Natural killer cell treated with Interleukin-12 subunit alpha and Interleukin-12 subunit beta and Interleukin-15 and Interleukin-18, amount 100 ng/mL, for 72 hours (primary cell): Measurements from ENCODE around the gene FAM13A. TPM values are rescaled to one million over a fixed set of nuclear protein-coding genes. Genes with fewer than 3 reads are reported as not detected.

Source experiments
- ATAC-seq, 2 donors: fragments of 150-1000 bp; cut with Tn5 transposase in 1 of 2; sonication (Bioruptor Pico), chemical (Tn5 transposase) in 1 of 2; 2 replicates each; pipeline ENCODE4 v1.10.0; 2021
- DNase-seq: peaks from one replicate; pipeline ENCODE4 v3.0.0; 2022; ENCODE audit warnings: low spot score
- H3K27ac Mint-ChIP-seq, 2 donors: 1 replicate in 1 of 2; 2 replicates in 1 of 2; pipeline ENCODE4 v1.8.0; 2022; ENCODE audit warnings: mixed read lengths in 2 of 2, mild to moderate bottlenecking in 1 of 2, moderate library complexity in 1 of 2
- H3K27me3 Mint-ChIP-seq, 2 donors: 1 replicate in 1 of 2; 2 replicates in 1 of 2; pipeline ENCODE4 v1.8.0; 2022; ENCODE audit warnings: mixed read lengths in 2 of 2
- H3K36me3 Mint-ChIP-seq: one replicate; pipeline ENCODE4 v1.8.0; 2022; ENCODE audit warnings: mixed read lengths
- H3K4me1 Mint-ChIP-seq, 2 donors: 1 replicate in 1 of 2; 2 replicates in 1 of 2; pipeline ENCODE4 v1.8.0; 2022; ENCODE audit warnings: low read depth in 2 of 2, mixed read lengths in 2 of 2, mild to moderate bottlenecking in 1 of 2
- H3K4me3 Mint-ChIP-seq: one replicate; pipeline ENCODE4 v1.8.0; 2022; ENCODE audit warnings: mixed read lengths
- H3K9me3 Mint-ChIP-seq: 2 replicates; pipeline ENCODE4 v1.8.0; 2022; ENCODE audit warnings: mixed read lengths
- total RNA-seq, 2 donors: library from RNA; stranded (reverse); gene quantifications; one replicate each; pipeline ENCODE4 v1.2.3, GENCODE V29; 2022

Gene FAM13A
- total RNA-seq, 2 donors from 2014 or later: 0.73 to 2.1 TPM

- Mint-ChIP-seq H3K27me3 (no peaks in the 10 kb centered on the region), H3K36me3 (peaks cover 7% of the 10 kb centered on the region), H3K4me1 (no peaks in the 10 kb centered on the region), H3K9me3 (no peaks in the 10 kb centered on the region), H3K27ac (no peak overlapping the region), H3K4me3 (no peak overlapping the region)
- DNase-seq (no peak), ATAC-seq (no peak)
Measured at GRCh38 chr4:88744609-88745008, 312.4 kb downstream of the FAM13A start.

GRCh38 chr4:88743696-88744095 lies 313.3 kb downstream of the FAM13A start:
- no peak overlapping the region for H3K4me3 Mint-ChIP-seq
- peaks cover 0 to 2% of the 10 kb centered on the region in 2 donors for H3K4me1 Mint-ChIP-seq
- peaks cover 4% of the 10 kb centered on the region for H3K36me3 Mint-ChIP-seq
- no peaks in the 10 kb centered on the region for H3K9me3 Mint-ChIP-seq
- H3K27ac Mint-ChIP-seq: no peak overlapping the region
- ATAC-seq (no peak), DNase-seq (no peak)
- H3K27me3 Mint-ChIP-seq: no peaks in the 10 kb centered on the region

- Mint-ChIP-seq H3K36me3 (no peaks in the 10 kb centered on the region), H3K27me3 (no peaks in the 10 kb centered on the region), H3K4me1 (peaks cover 5 to 10% of the 10 kb centered on the region in 2 donors), H3K4me3 (no peak overlapping the region), H3K9me3 (no peaks in the 10 kb centered on the region), H3K27ac (no peak overlapping the region)
- ATAC-seq (no peak), DNase-seq (no peak)
Measured at GRCh38 chr4:88742561-88742960, 314.4 kb downstream of the FAM13A start.

DNA sequence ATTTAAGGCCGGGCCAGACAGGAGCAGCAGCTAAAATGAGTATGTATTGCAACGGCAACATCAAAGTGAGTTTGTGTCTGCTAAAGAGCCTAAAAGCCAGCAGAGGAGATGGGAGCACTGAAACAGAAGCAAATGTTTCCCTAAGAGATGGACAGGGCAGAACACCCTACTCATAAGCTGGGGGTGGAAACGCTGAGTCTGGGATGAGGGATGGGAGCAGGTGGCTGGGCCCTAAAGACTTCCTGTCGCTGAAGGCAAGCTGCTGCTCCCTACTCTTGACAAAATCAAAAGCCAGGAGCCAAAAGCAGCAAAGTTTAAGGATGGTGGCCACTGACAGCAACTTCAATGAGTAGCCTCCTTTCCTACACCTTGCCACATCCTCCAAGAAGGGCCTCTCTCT lies 318.8 kb downstream of the FAM13A start:
- Mint-ChIP-seq H3K36me3 (no peaks in the 10 kb centered on the region), H3K9me3 (no peaks in the 10 kb centered on the region), H3K4me3 (no peak overlapping the region), H3K4me1 (peaks cover 12 to 15% of the 10 kb centered on the region in 2 donors), H3K27me3 (no peaks in the 10 kb centered on the region), H3K27ac (peak overlapping the region in 1 of 2 donors; percentile 24)
- ATAC-seq (no peak), DNase-seq (no peak)

- Mint-ChIP-seq H3K4me1 (peaks cover 12 to 15% of the 10 kb centered on the region in 2 donors), H3K27me3 (no peaks in the 10 kb centered on the region), H3K4me3 (peak overlapping the region; percentile 35), H3K36me3 (no peaks in the 10 kb centered on the region), H3K27ac (peak overlapping the region in 1 of 2 donors; percentile 24), H3K9me3 (no peaks in the 10 kb centered on the region)
- DNase-seq (no peak), ATAC-seq (peak in 1 of 2 donors; percentile 24)
Measured at GRCh38 chr4:88737307-88737941, 319.6 kb downstream of the FAM13A start.

DNA sequence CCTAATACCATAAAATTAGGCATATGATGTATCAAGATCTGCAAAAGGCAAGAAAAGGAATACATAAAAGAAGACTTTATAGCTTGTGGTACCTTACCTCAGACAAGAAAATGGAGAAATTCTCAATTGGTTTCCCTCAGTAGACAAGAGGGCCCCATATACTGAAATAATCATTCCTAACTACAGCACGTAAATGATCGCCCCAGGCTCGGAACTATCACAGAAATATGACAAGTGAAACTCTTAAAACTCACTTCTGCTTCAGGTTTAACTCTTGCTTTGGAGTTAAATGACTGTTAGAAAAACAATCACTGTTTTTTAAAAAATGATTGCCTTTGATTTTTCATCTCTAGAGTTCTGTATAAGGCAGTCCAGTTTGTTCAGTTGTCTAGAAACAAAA lies 320.7 kb downstream of the FAM13A start:
- H3K4me1 Mint-ChIP-seq: peaks cover 12 to 15% of the 10 kb centered on the region in 2 donors
- no peak for DNase-seq
- H3K27ac Mint-ChIP-seq: no peak overlapping the region
- H3K36me3 Mint-ChIP-seq: no peaks in the 10 kb centered on the region
- no peak overlapping the region for H3K4me3 Mint-ChIP-seq
- H3K27me3 Mint-ChIP-seq: no peaks in the 10 kb centered on the region
- ATAC-seq: no peak
- H3K9me3 Mint-ChIP-seq: no peaks in the 10 kb centered on the region

DNA sequence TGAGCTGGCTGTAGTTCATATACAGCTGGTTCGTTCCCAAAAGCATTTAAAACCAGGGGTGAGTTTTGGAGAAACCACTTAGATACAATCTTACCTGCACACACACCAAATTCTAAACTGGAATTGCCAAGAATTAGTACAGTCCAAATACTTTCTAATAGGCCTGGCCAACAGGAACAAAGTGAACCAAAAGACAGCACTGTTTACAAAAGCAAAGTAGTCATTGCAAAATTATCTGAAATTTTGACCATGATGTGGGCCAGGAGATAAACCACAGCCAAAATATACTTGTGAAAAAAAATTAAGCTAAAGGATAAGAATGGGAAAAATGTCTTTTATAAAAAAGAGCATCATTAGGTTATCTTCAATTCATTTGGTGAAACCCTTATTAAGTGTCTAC lies 321.4 kb downstream of the FAM13A start:
- no peak overlapping the region for H3K4me3 Mint-ChIP-seq
- H3K27me3 Mint-ChIP-seq: no peaks in the 10 kb centered on the region
- DNase-seq: no peak
- H3K9me3 Mint-ChIP-seq: no peaks in the 10 kb centered on the region
- ATAC-seq: no peak
- H3K4me1 Mint-ChIP-seq: peaks cover 12 to 15% of the 10 kb centered on the region in 2 donors
- H3K27ac Mint-ChIP-seq: no peak overlapping the region
- no peaks in the 10 kb centered on the region for H3K36me3 Mint-ChIP-seq

GRCh38 chr4:88734403-88734949 lies 322.5 kb downstream of the FAM13A start:
- no peak for ATAC-seq
- Mint-ChIP-seq H3K27ac (no peak overlapping the region), H3K9me3 (no peaks in the 10 kb centered on the region), H3K27me3 (no peaks in the 10 kb centered on the region), H3K4me1 (peaks cover 12 to 15% of the 10 kb centered on the region in 2 donors), H3K4me3 (no peak overlapping the region), H3K36me3 (no peaks in the 10 kb centered on the region)
- DNase-seq: no peak

GRCh38 chr4:88732714-88733368 lies 324.1 kb downstream of the FAM13A start:
- no peak overlapping the region for H3K27ac Mint-ChIP-seq
- no peak overlapping the region for H3K4me3 Mint-ChIP-seq
- peaks cover 7 to 10% of the 10 kb centered on the region in 2 donors for H3K4me1 Mint-ChIP-seq
- H3K36me3 Mint-ChIP-seq: no peaks in the 10 kb centered on the region
- ATAC-seq: no peak
- no peaks in the 10 kb centered on the region for H3K27me3 Mint-ChIP-seq
- no peaks in the 10 kb centered on the region for H3K9me3 Mint-ChIP-seq
- no peak for DNase-seq

DNA sequence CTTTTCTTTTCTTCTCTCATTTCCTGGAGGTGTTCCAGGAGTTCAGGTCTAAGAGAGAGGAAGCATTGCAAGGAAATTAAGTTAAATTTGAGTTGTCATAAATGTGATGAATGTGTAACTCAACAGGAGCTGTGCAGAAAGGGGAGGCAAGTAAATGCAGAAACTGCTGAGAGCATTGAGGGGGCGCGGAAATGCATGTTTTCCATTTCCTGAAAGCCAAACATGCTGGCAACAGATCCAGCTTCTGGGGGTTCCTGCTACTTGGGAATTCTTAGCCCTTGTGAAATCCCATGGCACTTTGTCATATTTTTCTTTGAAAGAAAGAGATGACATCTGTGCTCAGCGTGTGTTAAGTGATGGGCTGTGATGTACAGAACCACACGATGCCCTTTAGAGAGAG lies 325.6 kb downstream of the FAM13A start:
- no peak for ATAC-seq
- Mint-ChIP-seq H3K9me3 (no peaks in the 10 kb centered on the region), H3K4me1 (no peaks in the 10 kb centered on the region)

GRCh38 chr4:88730811-88731210 lies 326.2 kb downstream of the FAM13A start:
- H3K27me3 Mint-ChIP-seq: no peaks in the 10 kb centered on the region
- H3K4me1 Mint-ChIP-seq: no peaks in the 10 kb centered on the region
- no peaks in the 10 kb centered on the region for H3K36me3 Mint-ChIP-seq
- H3K9me3 Mint-ChIP-seq: no peaks in the 10 kb centered on the region
- no peak overlapping the region for H3K4me3 Mint-ChIP-seq
- DNase-seq: no peak
- no peak for ATAC-seq
- no peak overlapping the region for H3K27ac Mint-ChIP-seq

More for the DNA sequence above, 325.6 kb downstream of the FAM13A start:
- H3K4me3 Mint-ChIP-seq: no peak overlapping the region
- no peaks in the 10 kb centered on the region for H3K36me3 Mint-ChIP-seq
- DNase-seq: no peak
- H3K27ac Mint-ChIP-seq: no peak overlapping the region
- H3K27me3 Mint-ChIP-seq: no peaks in the 10 kb centered on the region

DNA sequence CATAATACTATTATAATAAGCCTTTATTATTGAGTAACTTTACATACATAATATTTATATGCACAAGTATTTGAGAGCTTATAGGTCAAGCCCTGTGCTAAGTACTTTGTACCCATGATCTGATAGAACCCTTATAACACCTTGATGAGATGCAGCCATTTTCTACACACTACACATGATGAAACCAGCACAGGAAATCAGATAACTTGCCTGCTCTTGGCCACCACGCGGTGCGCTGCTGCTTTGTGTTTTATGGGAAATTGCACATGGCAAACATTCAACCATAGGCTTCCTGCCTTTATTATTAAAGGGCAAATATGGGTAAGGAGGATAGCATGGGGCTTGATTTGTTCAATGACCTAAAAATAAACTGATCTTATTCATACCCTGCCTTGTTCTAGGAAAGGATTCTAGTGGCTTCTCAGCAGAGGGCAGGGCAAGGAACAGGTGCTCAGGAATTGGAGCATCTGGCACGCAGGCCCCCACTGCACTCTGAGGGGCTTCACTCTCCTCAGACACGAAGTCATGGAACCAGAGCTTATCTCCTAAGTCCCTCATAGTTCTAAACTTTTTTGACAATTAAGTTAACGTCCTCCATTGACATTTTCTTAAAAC lies 327.7 kb downstream of the FAM13A start:
- no peak overlapping the region for H3K4me3 Mint-ChIP-seq
- no peaks in the 10 kb centered on the region for H3K36me3 Mint-ChIP-seq
- ATAC-seq (no peak), DNase-seq (no peak)
- no peak overlapping the region for H3K27ac Mint-ChIP-seq
- H3K4me1 Mint-ChIP-seq: no peaks in the 10 kb centered on the region
- no peaks in the 10 kb centered on the region for H3K9me3 Mint-ChIP-seq
- H3K27me3 Mint-ChIP-seq: no peaks in the 10 kb centered on the region

DNA sequence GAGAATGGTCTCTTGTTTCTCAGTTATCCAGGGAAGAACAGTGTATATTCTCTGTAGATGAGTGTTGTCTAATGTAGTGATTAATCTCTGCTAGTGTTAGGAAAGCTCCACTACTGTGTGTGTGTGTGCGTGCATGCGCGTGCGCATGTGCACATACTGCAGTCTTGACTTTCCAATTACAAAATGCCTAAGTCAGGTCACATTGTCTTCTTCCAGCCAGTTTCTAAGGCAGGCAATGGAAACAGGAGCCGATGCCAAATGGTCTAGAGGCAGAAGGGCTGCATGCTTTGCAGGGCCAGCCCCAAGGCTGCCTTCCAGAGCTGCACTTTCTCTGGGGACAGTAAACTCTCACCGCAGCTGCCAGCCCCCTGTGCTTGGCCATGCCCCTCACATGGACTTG lies 328.8 kb downstream of the FAM13A start:
- Mint-ChIP-seq H3K36me3 (no peaks in the 10 kb centered on the region), H3K4me3 (no peak overlapping the region), H3K4me1 (no peaks in the 10 kb centered on the region), H3K27ac (no peak overlapping the region), H3K27me3 (no peaks in the 10 kb centered on the region), H3K9me3 (no peaks in the 10 kb centered on the region)
- DNase-seq (no peak), ATAC-seq (no peak)

DNA sequence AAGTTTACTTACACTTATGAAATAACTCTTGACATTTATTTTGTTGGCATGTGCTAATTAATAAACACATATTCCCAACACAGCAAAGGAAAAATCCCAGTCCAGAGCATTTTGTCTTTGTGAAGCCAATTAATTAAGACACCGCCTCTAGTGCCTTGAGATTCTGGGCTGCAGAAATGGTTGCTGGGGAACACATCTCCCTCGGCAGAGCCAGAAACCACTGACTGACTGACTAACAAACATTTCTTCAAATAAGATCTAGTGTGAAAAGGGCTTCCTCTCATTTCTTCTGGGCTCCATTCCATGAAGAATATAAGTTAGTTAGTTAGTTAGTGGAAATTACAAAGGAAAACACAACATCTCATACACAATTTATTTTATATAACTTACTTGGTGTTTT lies 331.0 kb downstream of the FAM13A start:
- no peak for DNase-seq
- no peak for ATAC-seq
- Mint-ChIP-seq H3K27me3 (no peaks in the 10 kb centered on the region), H3K4me3 (no peak overlapping the region), H3K27ac (no peak overlapping the region), H3K36me3 (peaks cover under 1% of the 10 kb centered on the region), H3K9me3 (no peaks in the 10 kb centered on the region), H3K4me1 (no peaks in the 10 kb centered on the region)
